Endothelial cell of umbilical vein (primary cell): Measurements from ENCODE around the gene RBM27. TPM values are rescaled to one million over a fixed set of nuclear protein-coding genes. Genes with fewer than 3 reads are reported as not detected.

Experiments used
- BruUV-seq: library from RNA; stranded (reverse); fragments of 400-500 nt; replicated peaks from 2 replicates; lab custom pipeline; 2021; lab: Mats Ljungman, UMichigan
- CTCF ChIA-PET: fragments of 300-600, 350-600 bp; sonication (Branson Sonifier 250); formaldehyde crosslinking; loops from one replicate; lab custom pipeline; 2021; ENCODE audit warnings: antibody characterized with exemption, inconsistent platforms; lab: Charles Lee
- POLR2A ChIA-PET: fragments of 300-600, 350-600 bp; sonication (Branson Sonifier 250); formaldehyde crosslinking; loops from one replicate; lab custom pipeline; 2021; ENCODE audit warnings: antibody characterized with exemption, inconsistent platforms; lab: Charles Lee
- DNase-seq: peaks from one replicate; pipeline ENCODE4 v3.0.0-alpha.2; 2011; ENCODE audit warnings: low read depth, low spot score
- FAIRE-seq: peaks from 2 replicates; lab custom pipeline; 2011; peaks lifted over from hg19 to GRCh38; lab: Jason Lieb, UNC
- H2AFZ ChIP-seq: 2 replicates; pipeline ENCODE4 v1.6.0; 2012; ENCODE audit warnings: low read depth, low read length, control low read depth, inconsistent platforms
- H3K27ac ChIP-seq: 2 replicates; pipeline ENCODE4 v1.5.1; 2011; ENCODE audit warnings: low read depth, mild to moderate bottlenecking, control low read depth, low read length, moderate library complexity; ENCODE audit not compliant: insufficient read depth
- H3K27me3 ChIP-seq, 2 experiments: 2 replicates each; pipeline versions ENCODE4 v1.6.0 to v1.6.1; 2011; ENCODE audit warnings: low read length in 2 of 2, mixed read lengths in 1 of 2; ENCODE audit not compliant: control insufficient read depth in 2 of 2, insufficient read depth in 2 of 2
- H3K36me3 ChIP-seq, 2 experiments: 2 replicates in 1 of 2; 3 replicates in 1 of 2; pipeline ENCODE4 v1.5.1; 2011; ENCODE audit warnings: low read length in 2 of 2, mild to moderate bottlenecking in 1 of 2, moderate library complexity in 1 of 2; ENCODE audit not compliant: control insufficient read depth in 2 of 2, insufficient read depth in 2 of 2; ENCODE audit errors: extremely low read depth in 1 of 2
- H3K4me1 ChIP-seq: 3 replicates; pipeline ENCODE4 v1.5.1; 2011; ENCODE audit warnings: mild to moderate bottlenecking, low read length; ENCODE audit not compliant: control insufficient read depth, insufficient read depth; ENCODE audit errors: extremely low read depth
- H3K4me2 ChIP-seq: 2 replicates; pipeline ENCODE4 v1.6.1; 2011; ENCODE audit warnings: low read length, control low read depth, mixed read lengths; ENCODE audit not compliant: insufficient read depth
- H3K4me3 ChIP-seq, 3 experiments: fragments of 200-600 bp in 1 of 3; sonication (generic), shearing (Covaris generic) in 1 of 3; replicated peaks in 1 of 3; 2 replicates each; pipeline ENCODE4 v1.5.1; 2011 to 2016; ENCODE audit warnings: control low read depth in 3 of 3, low read length in 3 of 3, mild to moderate bottlenecking in 2 of 3, inconsistent platforms in 1 of 3, low read depth in 1 of 3, moderate library complexity in 1 of 3; ENCODE audit not compliant: insufficient read depth in 1 of 3
- H3K79me2 ChIP-seq: 2 replicates; pipeline ENCODE4 v1.6.0; 2012; ENCODE audit warnings: low read length, inconsistent platforms; ENCODE audit not compliant: control insufficient read depth, insufficient read depth
- H3K9ac ChIP-seq: replicated peaks from 2 replicates; pipeline ENCODE3; 2011; ENCODE audit warnings: low read length, control low read depth; ENCODE audit not compliant: insufficient read depth; ENCODE audit errors: extremely low read depth
- H3K9me1 ChIP-seq: replicated peaks from 3 replicates; pipeline ENCODE4 v1.6.0; 2011; ENCODE audit warnings: mild to moderate bottlenecking, low read length; ENCODE audit not compliant: control insufficient read depth, insufficient read depth; ENCODE audit errors: extremely low read depth
- H3K9me3 ChIP-seq: replicated peaks from 2 replicates; pipeline ENCODE4 v1.5.1; 2012; ENCODE audit warnings: low read length, inconsistent platforms; ENCODE audit not compliant: control insufficient read depth, insufficient read depth
- H4K20me1 ChIP-seq: replicated peaks from 2 replicates; pipeline ENCODE3; 2011; ENCODE audit warnings: mild to moderate bottlenecking, low read length; ENCODE audit not compliant: control insufficient read depth, insufficient read depth; ENCODE audit errors: extremely low read depth
- EZH2 ChIP-seq: IDR thresholded peaks from 2 replicates; pipeline ENCODE4 v1.6.1; 2012; ENCODE audit warnings: borderline replicate concordance, low read depth, mild to moderate bottlenecking, moderate library complexity, low read length, inconsistent platforms; ENCODE audit not compliant: severe bottlenecking
- GATA2 ChIP-seq: IDR thresholded peaks from 2 replicates; pipeline ENCODE4 v1.7.0; 2011; ENCODE audit warnings: low read depth, mild to moderate bottlenecking, moderate library complexity, mixed read lengths, low read length; ENCODE audit not compliant: insufficient read length, insufficient read depth
- JUN ChIP-seq: IDR thresholded peaks from 2 replicates; pipeline ENCODE4 v1.6.1; 2011; ENCODE audit warnings: borderline replicate concordance, low read depth; ENCODE audit not compliant: insufficient read length, insufficient read depth
- MYC ChIP-seq: IDR thresholded peaks from one replicate; pipeline ENCODE4 v1.6.1; 2011; ENCODE audit warnings: mild to moderate bottlenecking, low read depth, low read length
- POLR2A ChIP-seq: IDR thresholded peaks from 2 replicates; pipeline ENCODE4 v1.6.1; 2012; ENCODE audit warnings: low read depth, mild to moderate bottlenecking, control low read depth, low read length
- POLR2AphosphoS5 ChIP-seq: IDR thresholded peaks from 2 replicates; pipeline ENCODE4 v1.6.1; 2012; ENCODE audit warnings: low read depth, mild to moderate bottlenecking, control low read depth, low read length, moderate library complexity; ENCODE audit not compliant: insufficient read depth
- dilution Hi-C: fragments of 300-500 bp; cut with MboI; formaldehyde crosslinking; loops from one replicate; pipeline ENCODE4 v1.15.0; 2019; ENCODE audit warnings: low sequenced_read_pairs; ENCODE audit not compliant: extremely low pct_ligation_motif_present
- intact Hi-C: fragments of 100-400 bp; cut with micrococcal nuclease; formaldehyde crosslinking; loops from one replicate; pipeline ENCODE4 v1.10.0; 2022
- polyA plus RNA-seq, 4 experiments: library from polyadenylated mRNA; depleted of rRNA in 3 of 4; stranded (reverse) in 3 of 4; unstranded in 1 of 4; fragments of >200 nt; gene quantifications; 2 replicates each; pipeline versions ENCODE4 v1.2.1 to v1.2.3, GENCODE V29; 2011 to 2012; ENCODE audit warnings: missing spikeins in 1 of 4
- total RNA-seq: library from RNA; stranded (reverse); gene quantifications from 2 replicates; pipeline ENCODE4 v1.2.3, GENCODE V29; 2021
- TF ChIP-seq, protein P1 (sequence below): IDR thresholded peaks from 2 replicates; pipeline ENCODE4 v1.6.1; 2011; ENCODE audit not compliant: insufficient read depth, insufficient read length

Gene RBM27
- total and polyA plus RNA-seq, 2 donors (not counting 3 experiments of a cell fraction or from before 2014, with no cell fraction given): 6.3 to 17.7 TPM

DNA sequence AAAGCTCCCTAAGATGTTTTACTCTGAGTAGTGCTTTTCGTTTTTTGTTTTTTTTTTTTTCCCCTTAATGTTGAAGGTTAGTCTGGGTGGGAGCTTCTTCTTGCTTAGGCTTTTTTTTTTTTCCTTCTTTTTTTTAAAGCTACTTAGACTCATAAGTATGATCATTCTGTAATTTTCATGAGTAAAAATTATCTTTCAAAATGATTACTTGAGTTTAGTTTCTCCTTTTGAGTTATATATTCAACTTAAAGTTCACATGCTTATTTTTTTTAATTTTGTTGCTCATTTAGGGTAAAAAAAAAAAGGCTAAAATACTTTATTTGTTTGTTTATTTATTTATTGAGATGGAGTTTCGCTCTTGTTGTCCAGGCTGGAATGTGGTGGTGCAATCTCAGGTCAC lies 2.9 kb downstream of the RBM27 start:
- H3K4me2 ChIP-seq: no peak overlapping the region
- FAIRE-seq: no peak
- CTCF ChIA-PET: interaction anchor here (0.7 kb wide), 2 partner anchors 32 to 42 kb away, joined by 3 read pairs; no protein-coding TSS in a partner anchor

DNA sequence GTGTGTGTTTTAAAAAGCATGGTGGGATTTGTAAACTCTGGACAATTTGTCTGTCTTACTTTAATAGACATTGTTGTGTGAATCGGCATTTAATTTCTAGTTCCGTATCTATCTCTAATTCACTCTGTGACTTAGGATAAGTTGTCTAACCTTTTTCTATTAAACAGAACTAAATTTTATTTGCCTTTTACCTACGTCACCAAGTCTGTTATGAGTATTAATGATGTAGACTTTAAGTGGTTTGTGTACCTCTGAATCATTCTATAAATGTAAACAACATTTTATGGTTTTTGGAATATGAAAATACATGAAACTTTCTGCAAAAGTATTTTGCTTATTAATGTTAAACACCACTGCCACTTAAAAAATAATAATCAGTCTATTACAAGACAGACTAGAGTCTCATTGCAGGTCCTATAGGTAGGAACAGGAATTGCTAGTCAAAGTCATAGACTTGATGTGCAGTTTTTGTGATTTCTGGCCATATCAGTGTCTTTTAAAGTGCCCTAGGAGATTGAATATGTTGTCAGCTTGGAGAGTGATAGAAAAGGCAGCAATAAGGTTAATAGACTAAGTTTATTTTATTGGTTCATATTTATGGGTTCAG lies 5.6 kb downstream of the RBM27 start:
- Histone ChIP-seq H3K9ac (no peak overlapping the region), H3K9me3 (no peaks in the 10 kb centered on the region), H3K4me1 (peaks cover 7% of the 10 kb centered on the region), H3K79me2 (peaks cover 93% of the 10 kb centered on the region), H3K27ac (no peak overlapping the region), H3K4me3 (no peak overlapping the region), H3K27me3 (no peaks in the 10 kb centered on the region), H3K9me1 (no peaks in the 10 kb centered on the region), H4K20me1 (peaks cover 7% of the 10 kb centered on the region), H3K4me2 (no peak overlapping the region), H2AFZ (no peak overlapping the region), H3K36me3 (no peaks in the 10 kb centered on the region)
- intact Hi-C loops (no loop called here), dilution Hi-C loops (no loop called here)
- DNase-seq (no peak), FAIRE-seq (no peak)
- ChIA-PET CTCF (interaction anchor here (0.6 kb wide), 1 partner anchor 52 kb away, joined by 3 read pairs; no protein-coding TSS in a partner anchor), POLR2A (no interaction called here)
- TF ChIP-seq MYC: no peak
- BruUV-seq: no TSS peak

More for the DNA sequence above, 2.9 kb downstream of the RBM27 start:
- no TSS peak for BruUV-seq
- H3K9ac ChIP-seq: no peak overlapping the region
- dilution Hi-C loops: no loop called here
- no peak for DNase-seq
- no peak overlapping the region for H3K27ac ChIP-seq
- intact Hi-C loops: no loop called here
- H3K79me2 ChIP-seq: peaks cover 73% of the 10 kb centered on the region
- no peak overlapping the region for H2AFZ ChIP-seq
- peaks cover 12% of the 10 kb centered on the region for H3K4me1 ChIP-seq
- H3K27me3 ChIP-seq: no peaks in the 10 kb centered on the region
- TF ChIP-seq POLR2AphosphoS5: no peak
- TF ChIP-seq MYC: no peak
- TF ChIP-seq POLR2A: no peak
- TF ChIP-seq GATA2: no peak
- TF ChIP-seq JUN: no peak
- TF ChIP-seq, protein P1, sequence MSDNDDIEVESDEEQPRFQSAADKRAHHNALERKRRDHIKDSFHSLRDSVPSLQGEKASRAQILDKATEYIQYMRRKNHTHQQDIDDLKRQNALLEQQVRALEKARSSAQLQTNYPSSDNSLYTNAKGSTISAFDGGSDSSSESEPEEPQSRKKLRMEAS: no peak
- TF ChIP-seq EZH2: no peak
- POLR2A ChIA-PET: no interaction called here
- no peaks in the 10 kb centered on the region for H3K9me1 ChIP-seq
- H3K9me3 ChIP-seq: no peaks in the 10 kb centered on the region
- H3K4me3 ChIP-seq: no peak overlapping the region
- H3K36me3 ChIP-seq: no peaks in the 10 kb centered on the region
- peaks cover 7% of the 10 kb centered on the region for H4K20me1 ChIP-seq
